RWPE2 (cell line): ENCODE measurements around the gene RGPD3.
"Not testable (repeated sequence)": the region's sequence is repeated elsewhere in the genome, so short reads cannot be mapped to it uniquely, and the experiment has no call there.

ENCODE experiments used
- ATAC-seq: fragments of 200-7000 bp; cut with Tn5 transposase; 3 replicates; pipeline ENCODE4 v1.9.1; 2021; ENCODE audit warnings: low read depth
- DNase-seq: peaks from one replicate; pipeline ENCODE4 v3.0.0-alpha.2; 2020; ENCODE audit warnings: low spot score
- H3K27ac ChIP-seq: fragments of 450-650 bp; 2 replicates; pipeline ENCODE4 v1.5.1; 2017; ENCODE audit warnings: mild to moderate bottlenecking; ENCODE audit not compliant: poor library complexity, severe bottlenecking
- H3K27me3 ChIP-seq: fragments of 250-450 bp; sonication (Bioruptor Pico); 2 replicates; pipeline ENCODE4 v1.5.1; 2021; ENCODE audit warnings: mild to moderate bottlenecking, moderate library complexity; ENCODE audit not compliant: insufficient read depth, poor library complexity, severe bottlenecking
- H3K36me3 ChIP-seq: fragments of 250-450 bp; sonication (Bioruptor Pico); 2 replicates; pipeline ENCODE4 v1.5.1; 2020; ENCODE audit warnings: low read depth, mild to moderate bottlenecking, moderate library complexity
- H3K4me1 ChIP-seq: fragments of 250-450 bp; sonication (Bioruptor Pico); 2 replicates; pipeline ENCODE4 v1.5.1; 2021; ENCODE audit warnings: mild to moderate bottlenecking, moderate library complexity; ENCODE audit not compliant: insufficient read depth, poor library complexity, severe bottlenecking
- H3K4me3 ChIP-seq: fragments of 250-450 bp; sonication (Bioruptor Pico); 2 replicates; pipeline ENCODE4 v1.5.1; 2021; ENCODE audit warnings: mild to moderate bottlenecking, moderate library complexity; ENCODE audit not compliant: severe bottlenecking
- H3K9me3 ChIP-seq: fragments of 250-450 bp; sonication (Bioruptor Pico); 2 replicates; pipeline ENCODE4 v1.5.1; 2021; ENCODE audit warnings: mild to moderate bottlenecking, moderate library complexity; ENCODE audit not compliant: severe bottlenecking

Gene RGPD3

GRCh38 chr2:106509374-106509770, 41.2 kb upstream of the RGPD3 start:
- not testable (repeated sequence) for ATAC-seq

GRCh38 chr2:106508660-106509373, 40.6 kb upstream of the RGPD3 start:
- H3K36me3 ChIP-seq, H3K4me3 ChIP-seq, H3K27me3 ChIP-seq, H3K4me1 ChIP-seq, H3K9me3 ChIP-seq, DNase-seq, H3K27ac ChIP-seq, ATAC-seq: not testable (repeated sequence)

More at GRCh38 chr2:106509374-106509770, 41.2 kb upstream of the RGPD3 start:
- H3K36me3 ChIP-seq, H3K4me3 ChIP-seq, H3K4me1 ChIP-seq, H3K27ac ChIP-seq, H3K9me3 ChIP-seq, DNase-seq, H3K27me3 ChIP-seq: not testable (repeated sequence)

DNA sequence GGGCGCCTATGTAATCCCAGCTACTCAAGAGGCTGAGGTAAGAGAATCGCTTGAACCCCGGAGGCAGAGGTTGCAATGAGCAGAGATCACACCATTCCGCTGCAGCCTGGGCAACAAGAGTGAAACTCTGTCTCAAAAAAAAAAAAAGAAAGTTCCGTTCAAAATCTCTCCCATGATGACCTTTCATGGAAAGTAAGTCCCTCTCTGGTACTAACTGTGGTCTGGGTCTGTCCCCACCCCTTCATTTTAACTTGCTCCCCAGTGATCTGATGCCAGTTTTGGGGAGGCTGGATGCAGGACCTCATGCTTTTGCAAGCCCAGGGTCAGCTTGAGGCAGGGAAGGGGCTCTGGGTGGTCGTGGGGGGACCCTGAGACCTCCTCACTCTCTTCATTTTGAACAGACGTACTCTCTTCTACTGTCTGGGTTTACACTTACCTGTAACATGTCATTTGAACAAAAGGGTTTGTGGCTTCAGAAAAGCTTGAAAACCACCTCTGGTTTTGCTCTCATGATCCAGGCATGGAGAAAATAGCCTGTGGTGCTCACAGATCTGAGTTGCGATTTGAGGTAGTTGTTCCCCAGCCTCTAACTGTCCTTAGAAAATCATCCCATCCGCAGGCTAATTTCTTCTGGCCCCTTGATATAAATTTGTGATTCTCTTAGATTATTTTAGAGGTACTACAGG, 37.9 kb upstream of the RGPD3 start:
- not testable (repeated sequence) for ATAC-seq, H3K27me3 ChIP-seq, H3K36me3 ChIP-seq, H3K9me3 ChIP-seq, H3K4me3 ChIP-seq, H3K27ac ChIP-seq, H3K4me1 ChIP-seq, DNase-seq

DNA sequence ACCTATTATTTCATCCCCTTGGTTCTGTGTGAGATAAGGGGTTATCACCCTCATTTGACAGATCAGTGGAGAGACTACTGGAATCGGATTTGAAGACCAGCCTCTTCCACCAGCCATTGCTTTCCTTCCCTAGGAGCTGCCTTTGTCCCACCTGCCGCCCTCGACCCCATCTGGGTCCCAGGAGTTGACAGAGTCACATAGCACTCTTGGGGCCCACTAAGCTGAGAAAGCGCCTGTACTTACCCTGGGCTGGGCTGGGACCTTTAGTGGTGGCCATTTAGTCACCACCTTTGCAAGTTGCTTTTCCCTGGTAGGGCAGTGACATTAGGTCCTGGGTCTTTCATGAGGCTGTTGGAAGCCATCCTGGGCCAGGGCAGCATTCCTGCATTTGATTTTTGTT, 36.6 kb upstream of the RGPD3 start:
- not testable (repeated sequence) for H3K4me3 ChIP-seq, H3K27me3 ChIP-seq, ATAC-seq, H3K36me3 ChIP-seq, H3K27ac ChIP-seq, DNase-seq, H3K9me3 ChIP-seq, H3K4me1 ChIP-seq

GRCh38 chr2:106504192-106504591, 36.0 kb upstream of the RGPD3 start:
- not testable (repeated sequence) for H3K4me3 ChIP-seq, H3K9me3 ChIP-seq, H3K27ac ChIP-seq, ATAC-seq, H3K27me3 ChIP-seq, H3K4me1 ChIP-seq, DNase-seq, H3K36me3 ChIP-seq

- not testable (repeated sequence) for H3K27me3 ChIP-seq, H3K4me1 ChIP-seq, H3K27ac ChIP-seq, H3K4me3 ChIP-seq, H3K36me3 ChIP-seq, H3K9me3 ChIP-seq, DNase-seq, ATAC-seq
These were observed 34.1 kb upstream of the RGPD3 start for GRCh38 chr2:106502351-106502750.

- ATAC-seq, H3K4me3 ChIP-seq, H3K9me3 ChIP-seq, H3K4me1 ChIP-seq, H3K36me3 ChIP-seq, DNase-seq, H3K27me3 ChIP-seq, H3K27ac ChIP-seq: not testable (repeated sequence)
These were observed 32.1 kb upstream of the RGPD3 start for GRCh38 chr2:106500350-106500749.

DNA sequence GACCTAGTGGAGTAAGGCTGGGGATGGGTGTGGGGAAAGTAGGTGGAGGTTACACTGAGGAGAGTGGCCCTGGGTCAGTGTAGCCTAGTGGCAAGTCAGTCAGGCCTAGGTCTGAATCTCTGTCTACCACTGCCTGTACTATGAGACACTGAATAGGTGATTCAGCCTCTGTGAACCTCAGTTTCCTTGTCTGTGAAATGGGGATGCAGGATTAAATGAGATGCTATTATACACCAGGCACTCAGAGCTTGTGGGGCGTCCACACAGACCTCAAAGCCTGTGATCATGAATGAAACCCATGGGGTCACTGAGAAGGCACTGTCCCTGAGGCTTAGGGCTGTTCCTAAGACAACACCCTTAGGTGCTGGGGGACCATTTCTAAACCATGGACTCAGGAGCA, 30.3 kb upstream of the RGPD3 start:
- not testable (repeated sequence) for ATAC-seq, H3K27ac ChIP-seq, H3K4me1 ChIP-seq, DNase-seq, H3K27me3 ChIP-seq, H3K4me3 ChIP-seq, H3K36me3 ChIP-seq, H3K9me3 ChIP-seq

DNA sequence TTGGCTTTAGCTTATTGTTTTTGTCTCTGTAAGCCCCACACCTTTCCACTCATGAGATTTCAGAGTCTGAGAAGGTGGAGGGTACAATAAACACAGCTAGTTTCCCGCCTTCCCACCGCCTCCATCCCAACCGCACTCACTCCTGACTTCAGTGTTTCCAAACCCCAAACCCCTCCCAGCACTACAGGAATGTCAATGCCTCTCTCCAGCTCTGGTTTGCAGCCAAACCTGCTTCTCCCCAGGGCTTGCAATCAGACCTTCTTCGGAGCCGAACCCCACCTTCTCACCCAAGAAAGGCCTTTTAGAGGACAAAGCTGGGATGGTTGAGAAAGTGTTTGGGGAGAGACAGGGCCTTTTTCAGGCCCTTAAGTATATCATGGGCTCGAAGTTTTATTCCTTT, 24.7 kb upstream of the RGPD3 start:
- H3K27ac ChIP-seq, H3K4me3 ChIP-seq, H3K36me3 ChIP-seq, H3K4me1 ChIP-seq, H3K27me3 ChIP-seq, H3K9me3 ChIP-seq, ATAC-seq, DNase-seq: not testable (repeated sequence)

GRCh38 chr2:106492399-106492798, 24.2 kb upstream of the RGPD3 start:
- H3K4me1 ChIP-seq, H3K27ac ChIP-seq, H3K36me3 ChIP-seq, H3K9me3 ChIP-seq, DNase-seq, H3K27me3 ChIP-seq, H3K4me3 ChIP-seq, ATAC-seq: not testable (repeated sequence)

- H3K4me3 ChIP-seq, H3K9me3 ChIP-seq, H3K27ac ChIP-seq, H3K4me1 ChIP-seq, H3K27me3 ChIP-seq, H3K36me3 ChIP-seq, DNase-seq, ATAC-seq: not testable (repeated sequence)
These were observed 21.5 kb upstream of the RGPD3 start for GRCh38 chr2:106489701-106490100.
